ENCODE data around the gene ADORA3.

GRCh38 chr1:111504097-111504496, 664 bp upstream of the ADORA3 start:
- TF ChIP-seq EMX1 (CRISPR knock-in tag; IDR thresholded peaks at IDR 0.05) (no peak), PREB (CRISPR knock-in tag; IDR thresholded peaks at IDR 0.05; ENCODE audit: borderline replicate concordance) (no peak), CTCF (IDR thresholded peaks at IDR 0.05) (no peak), ATF1 (CRISPR knock-in tag; IDR thresholded peaks at IDR 0.05) (no peak), ATF2 (CRISPR knock-in tag; IDR thresholded peaks at IDR 0.05; ENCODE audit: borderline replicate concordance, low read depth) (no peak), AFF4 (CRISPR knock-in tag; IDR thresholded peaks at IDR 0.05; ENCODE audit: borderline replicate concordance) (no peak), ZNF425 (CRISPR knock-in tag; conservative IDR thresholded peaks at IDR 0.05) (no peak), ZSCAN18 (CRISPR knock-in tag; IDR thresholded peaks at IDR 0.05) (no peak), TEAD4 (CRISPR knock-in tag; IDR thresholded peaks at IDR 0.05) (no peak)
